HG03575 (cell line): ENCODE data around the gene XPR1.

ENCODE experiments used
- ATAC-seq: cut with Tn5 transposase; IDR thresholded peaks from one replicate; pipeline ENCODE4 v1.9.1; 2021; ENCODE audit not compliant: unreplicated experiment, insufficient number of reproducible peaks, low FRiP score; ENCODE audit errors: extremely low read depth

XPR1 gene

DNA sequence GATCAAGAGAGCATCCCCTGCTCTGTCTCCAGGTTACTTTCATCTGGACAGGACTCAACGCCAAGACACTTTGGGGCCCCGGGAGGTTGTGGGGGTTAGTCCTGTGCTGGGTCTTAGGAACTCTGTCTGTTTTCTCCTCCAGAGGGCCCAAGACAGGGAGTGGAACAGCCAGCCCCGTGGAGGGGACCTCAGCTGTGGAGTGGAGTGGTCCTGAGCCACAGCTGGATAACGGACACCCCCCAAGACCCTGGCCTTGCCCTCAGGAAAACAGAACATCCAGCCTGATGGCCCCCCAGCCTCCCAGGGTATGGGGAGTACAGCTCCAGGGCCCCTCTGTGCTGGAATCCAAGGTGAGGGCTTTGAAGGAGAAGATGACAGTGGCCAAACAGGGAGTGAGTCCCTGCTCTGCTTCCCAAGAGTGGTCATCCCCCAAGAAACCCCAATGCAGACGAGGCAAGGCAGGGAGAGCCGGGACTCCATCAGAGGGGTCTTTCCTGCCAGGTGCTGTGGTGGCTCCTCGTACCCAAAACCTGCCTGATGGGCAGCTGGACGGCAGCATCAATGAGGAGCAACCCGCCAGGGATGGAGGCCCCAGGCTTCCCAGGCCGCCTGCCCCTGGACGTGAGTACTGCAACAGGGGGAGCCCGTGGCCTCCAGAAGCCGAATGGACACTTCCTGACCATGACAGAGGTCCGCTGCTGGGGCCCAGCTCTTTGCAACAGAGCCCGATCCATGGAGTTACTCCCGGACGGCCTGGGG lies 284.4 kb downstream of the XPR1 start:
- ATAC-seq: no peak

DNA sequence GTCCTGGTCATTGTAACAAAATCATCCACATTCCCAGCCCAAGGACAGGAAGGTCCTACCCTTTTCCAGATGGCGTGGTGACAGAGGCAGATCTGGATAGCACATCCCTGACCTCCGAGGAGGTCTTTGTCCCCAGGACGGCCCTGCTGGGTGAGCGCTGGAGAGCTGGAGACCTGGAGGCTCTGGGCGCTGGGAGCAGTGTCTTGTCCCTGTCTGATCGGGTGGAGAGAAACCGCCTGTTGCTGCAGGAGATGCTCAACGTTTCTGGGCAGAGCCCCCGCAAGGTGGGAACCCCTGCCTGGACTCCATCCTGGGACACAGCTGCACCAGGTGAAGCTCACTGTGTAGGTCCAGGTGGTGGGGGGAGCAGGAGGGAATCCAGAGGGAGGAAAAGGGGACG lies 284.9 kb downstream of the XPR1 start:
- no peak for ATAC-seq

- ATAC-seq: no peak
These were observed 285.7 kb downstream of the XPR1 start for GRCh38 chr1:180917306-180918065.

- no peak for ATAC-seq
These were observed 286.7 kb downstream of the XPR1 start for GRCh38 chr1:180918519-180918918.

DNA sequence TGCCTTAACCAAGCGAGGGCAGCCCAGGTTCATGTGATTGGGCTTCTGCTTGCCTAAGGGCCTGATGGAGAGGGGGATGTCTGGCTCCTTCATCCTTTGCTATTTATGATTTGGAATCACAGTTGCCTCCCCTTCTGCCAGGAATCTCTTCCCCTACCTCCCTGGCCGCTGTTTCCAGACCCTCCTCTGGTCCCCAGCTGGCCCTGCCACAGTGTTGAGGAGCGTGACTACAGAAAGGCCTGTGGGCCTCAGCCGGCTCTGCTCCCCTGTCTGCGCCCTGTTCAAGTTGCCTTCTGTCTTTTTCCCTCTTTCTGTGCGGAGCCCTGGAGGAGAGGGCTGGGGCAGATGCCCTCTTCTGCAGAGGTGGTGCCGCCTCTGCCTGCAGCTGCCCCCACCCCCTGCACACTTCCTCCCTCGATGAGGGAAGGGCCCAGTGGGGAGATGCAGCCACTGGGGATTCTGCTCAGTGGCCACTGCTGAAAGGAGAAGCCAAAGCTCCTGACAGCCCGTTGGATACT lies 287.4 kb downstream of the XPR1 start:
- ATAC-seq: no peak

- ATAC-seq: no peak
These were observed 288.4 kb downstream of the XPR1 start for GRCh38 chr1:180920193-180920592.

GRCh38 chr1:180920702-180921101 lies 288.9 kb downstream of the XPR1 start:
- no peak for ATAC-seq

DNA sequence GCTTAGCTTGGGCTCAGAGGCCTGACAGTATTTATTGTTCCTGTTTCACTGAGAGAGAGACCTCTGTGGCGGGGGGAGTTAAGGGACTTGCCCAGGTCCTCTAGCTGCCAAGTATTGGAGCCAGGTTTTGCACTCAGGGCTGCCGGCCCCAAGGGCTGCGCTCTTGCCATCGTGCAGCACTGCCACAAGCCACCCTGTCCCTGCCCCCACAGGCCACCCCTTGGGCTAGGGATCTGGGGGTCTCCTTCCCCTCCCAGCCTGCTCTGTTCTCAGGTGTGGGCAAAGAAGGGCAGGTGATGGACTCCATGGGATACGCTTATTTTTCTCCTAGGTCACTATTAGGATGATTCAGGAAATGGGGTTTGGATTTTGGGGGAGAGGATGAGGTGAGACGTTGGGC lies 289.6 kb downstream of the XPR1 start:
- no peak for ATAC-seq

- ATAC-seq: no peak
These were observed 290.2 kb downstream of the XPR1 start for GRCh38 chr1:180921891-180922630.

DNA sequence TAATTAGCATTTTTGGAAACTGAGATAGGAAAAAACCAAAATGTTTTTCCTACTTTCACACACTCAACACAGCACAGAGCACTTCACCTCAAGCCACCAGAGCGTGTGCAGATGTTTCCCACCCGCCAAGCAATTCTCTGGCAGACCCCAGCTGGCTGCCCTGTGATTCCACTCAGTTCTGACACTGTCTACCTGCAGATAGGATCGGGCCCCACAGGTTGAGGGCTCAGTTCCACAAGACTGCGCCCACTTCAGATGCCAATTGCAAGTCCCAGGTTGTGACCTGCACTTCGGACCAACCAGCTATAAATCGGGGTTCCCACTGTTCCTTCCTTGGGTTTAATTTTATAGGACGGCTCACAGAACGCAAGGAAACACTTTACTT lies 290.8 kb downstream of the XPR1 start:
- ATAC-seq: no peak

GRCh38 chr1:180923021-180923841 lies 291.4 kb downstream of the XPR1 start:
- ATAC-seq: no peak

DNA sequence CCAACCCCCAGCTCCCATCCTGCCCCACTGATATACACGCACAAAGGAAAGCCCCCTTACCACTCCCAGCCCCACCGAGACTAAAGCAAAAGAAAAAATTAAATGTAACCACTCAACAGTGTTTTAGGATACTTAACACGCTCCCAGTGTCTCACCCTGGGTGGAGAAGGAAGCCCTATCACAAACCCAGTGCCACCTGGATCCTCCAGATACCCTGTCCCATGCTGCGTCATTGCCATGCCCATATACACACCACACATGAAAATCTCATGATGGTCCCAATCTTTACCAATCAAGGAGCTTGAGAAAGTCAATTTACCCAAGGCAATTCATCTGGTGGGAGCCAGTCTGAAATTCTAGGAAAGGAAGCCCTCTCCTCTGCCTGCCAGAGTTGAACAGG lies 292.1 kb downstream of the XPR1 start:
- no peak for ATAC-seq

GRCh38 chr1:180924939-180925338 lies 293.1 kb downstream of the XPR1 start:
- no peak for ATAC-seq

DNA sequence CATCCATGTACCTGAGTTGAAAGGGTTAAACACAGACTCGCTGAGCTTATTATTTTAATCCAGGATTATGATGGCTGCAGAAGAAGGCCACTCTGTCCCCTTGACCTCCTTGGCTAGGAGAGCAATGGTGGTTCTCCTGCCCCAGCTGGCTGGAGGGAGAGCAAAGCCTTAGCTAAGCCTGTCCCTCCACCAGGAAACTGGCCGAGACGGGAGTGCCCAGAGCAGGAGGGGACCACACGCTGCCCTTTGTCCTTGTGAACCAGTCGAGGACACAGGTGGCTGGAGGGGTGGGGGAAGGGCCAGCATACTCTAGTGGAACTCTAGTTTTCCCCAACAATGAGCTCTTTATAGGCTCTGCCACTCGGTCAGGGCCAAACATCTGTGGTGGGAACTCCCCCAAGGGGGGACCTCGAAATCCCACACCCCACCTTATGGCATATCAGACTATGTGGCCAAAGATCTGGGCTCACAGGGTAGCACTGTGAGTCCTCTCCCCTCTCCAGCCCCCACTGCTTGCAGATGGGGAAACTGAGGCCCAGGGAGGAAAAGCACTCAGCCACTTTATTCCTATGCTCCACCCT lies 293.7 kb downstream of the XPR1 start:
- no peak for ATAC-seq

GRCh38 chr1:180926164-180926981 lies 294.6 kb downstream of the XPR1 start:
- ATAC-seq: no peak

GRCh38 chr1:180927348-180927747 lies 295.5 kb downstream of the XPR1 start:
- no peak for ATAC-seq

GRCh38 chr1:180927841-180928240 lies 296.0 kb downstream of the XPR1 start:
- ATAC-seq: no peak
